AG04450 (cell line): Measurements from ENCODE around the gene ZSWIM3. TPM values are rescaled to one million over a fixed set of nuclear protein-coding genes. Genes with fewer than 3 reads are reported as not detected.

Source experiments
- CTCF ChIA-PET: fragments of 300-600, 350-600 bp; formaldehyde crosslinking; extraction: SDS; loops from one replicate; lab custom pipeline; 2022; ENCODE audit warnings: antibody characterized with exemption, inconsistent platforms; lab: Charles Lee
- POLR2A ChIA-PET: fragments of 350-600 bp; formaldehyde crosslinking; extraction: SDS; loops from one replicate; lab custom pipeline; 2021; ENCODE audit warnings: antibody characterized with exemption, inconsistent platforms; lab: Yijun Ruan, JAX
- DNase-seq: peaks from one replicate; pipeline ENCODE4 v3.0.0-alpha.2; 2011; ENCODE audit warnings: low read depth, low spot score
- H3K27ac ChIP-seq: one replicate; pipeline ENCODE4 v1.5.1; 2012; ENCODE audit warnings: low read depth, low read length, control low read depth
- H3K27me3 ChIP-seq: one replicate; pipeline ENCODE4 v1.6.0; 2012; ENCODE audit warnings: low read length; ENCODE audit not compliant: control insufficient read depth, insufficient read depth
- H3K4me3 ChIP-seq: 2 replicates; pipeline ENCODE4 v1.5.1; 2011; ENCODE audit warnings: mild to moderate bottlenecking, low read depth, low read length, control low read depth
- H3K9me3 ChIP-seq: 2 replicates; pipeline ENCODE4 v1.5.1; 2012; ENCODE audit warnings: low read length; ENCODE audit not compliant: control insufficient read depth, insufficient read depth
- polyA plus RNA-seq: library from polyadenylated mRNA; depleted of rRNA; stranded (reverse); fragments of >200 nt; gene quantifications from 2 replicates; pipeline ENCODE4 v1.2.3, GENCODE V29; 2011
- TF ChIP-seq, protein P1 (sequence below): IDR thresholded peaks from 2 replicates; pipeline ENCODE4 v1.5.1; 2011; ENCODE audit warnings: low read depth, low read length, control low read depth, inconsistent platforms

ZSWIM3 gene
- polyA plus RNA-seq, 1 experiment: 4.6 TPM

DNA sequence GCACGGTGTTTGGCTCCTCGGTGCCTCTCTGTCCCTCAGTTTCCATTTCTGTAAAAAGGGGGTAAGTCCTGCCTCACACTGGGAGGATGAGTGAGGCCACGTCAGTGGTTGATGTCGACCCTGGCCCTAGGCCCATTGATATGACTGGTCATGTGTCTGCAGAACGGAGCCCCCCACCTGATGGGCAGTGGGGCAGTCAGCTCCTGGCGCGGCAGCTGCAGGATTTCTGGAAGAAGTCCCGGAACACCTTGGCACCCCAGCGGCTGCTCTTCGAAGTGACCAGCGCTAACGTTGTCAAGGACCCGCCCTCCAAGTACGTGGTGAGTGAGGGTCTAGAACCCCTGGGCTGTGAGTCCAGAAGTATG, 22.6 kb upstream of the ZSWIM3 start:
- peak overlapping the region; percentile 0 for H3K27ac ChIP-seq

DNA sequence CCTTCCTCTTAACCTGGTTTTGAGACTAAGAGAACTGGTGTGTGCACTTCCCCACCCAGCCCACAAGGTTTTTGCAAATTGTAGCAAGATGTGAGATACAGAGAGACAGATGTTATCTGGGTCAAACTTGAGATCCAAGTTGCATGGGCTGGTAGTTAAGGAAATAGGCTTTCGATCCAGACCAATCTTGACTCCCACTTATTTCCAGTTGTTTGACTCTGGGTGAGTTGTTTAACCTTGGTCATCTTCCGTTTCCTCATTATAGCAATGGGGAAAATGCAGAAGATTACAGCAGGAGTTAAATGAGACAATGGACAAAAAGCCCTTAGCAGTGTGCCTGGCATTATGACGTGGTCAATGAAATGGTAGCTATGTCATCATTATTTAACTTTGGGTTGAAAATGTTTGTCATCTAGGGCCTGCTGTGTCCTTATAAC, 22.1 kb upstream of the ZSWIM3 start:
- no peaks in the 10 kb centered on the region; the same call in 1 of the 2 replicates for H3K9me3 ChIP-seq
- POLR2A ChIA-PET: no interaction called here
- DNase-seq: no peak
- CTCF ChIA-PET: no interaction called here
- TF ChIP-seq, protein P1, sequence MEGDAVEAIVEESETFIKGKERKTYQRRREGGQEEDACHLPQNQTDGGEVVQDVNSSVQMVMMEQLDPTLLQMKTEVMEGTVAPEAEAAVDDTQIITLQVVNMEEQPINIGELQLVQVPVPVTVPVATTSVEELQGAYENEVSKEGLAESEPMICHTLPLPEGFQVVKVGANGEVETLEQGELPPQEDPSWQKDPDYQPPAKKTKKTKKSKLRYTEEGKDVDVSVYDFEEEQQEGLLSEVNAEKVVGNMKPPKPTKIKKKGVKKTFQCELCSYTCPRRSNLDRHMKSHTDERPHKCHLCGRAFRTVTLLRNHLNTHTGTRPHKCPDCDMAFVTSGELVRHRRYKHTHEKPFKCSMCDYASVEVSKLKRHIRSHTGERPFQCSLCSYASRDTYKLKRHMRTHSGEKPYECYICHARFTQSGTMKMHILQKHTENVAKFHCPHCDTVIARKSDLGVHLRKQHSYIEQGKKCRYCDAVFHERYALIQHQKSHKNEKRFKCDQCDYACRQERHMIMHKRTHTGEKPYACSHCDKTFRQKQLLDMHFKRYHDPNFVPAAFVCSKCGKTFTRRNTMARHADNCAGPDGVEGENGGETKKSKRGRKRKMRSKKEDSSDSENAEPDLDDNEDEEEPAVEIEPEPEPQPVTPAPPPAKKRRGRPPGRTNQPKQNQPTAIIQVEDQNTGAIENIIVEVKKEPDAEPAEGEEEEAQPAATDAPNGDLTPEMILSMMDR: no peak
- H3K27me3 ChIP-seq: no peaks in the 10 kb centered on the region
- peak overlapping the region; percentile 83; the same call in 1 of the 2 replicates for H3K4me3 ChIP-seq
- no peak overlapping the region for H3K27ac ChIP-seq

More for the DNA sequence above, 22.6 kb upstream of the ZSWIM3 start:
- H3K27me3 ChIP-seq: no peaks in the 10 kb centered on the region
- ChIA-PET POLR2A (interaction anchor here (1.5 kb wide), 1 partner anchor 100 kb away, joined by 4 read pairs; no protein-coding TSS in a partner anchor), CTCF (interaction anchor here (0.9 to 3.2 kb wide), 2 partner anchors 10 to 36 kb away, joined by 3 to 14 read pairs; no protein-coding TSS in a partner anchor)
- DNase-seq: no peak
- TF ChIP-seq, protein P1: no peak
- no peaks in the 10 kb centered on the region; the same call in 1 of the 2 replicates for H3K9me3 ChIP-seq
- peak overlapping the region; percentile 83 for H3K4me3 ChIP-seq

DNA sequence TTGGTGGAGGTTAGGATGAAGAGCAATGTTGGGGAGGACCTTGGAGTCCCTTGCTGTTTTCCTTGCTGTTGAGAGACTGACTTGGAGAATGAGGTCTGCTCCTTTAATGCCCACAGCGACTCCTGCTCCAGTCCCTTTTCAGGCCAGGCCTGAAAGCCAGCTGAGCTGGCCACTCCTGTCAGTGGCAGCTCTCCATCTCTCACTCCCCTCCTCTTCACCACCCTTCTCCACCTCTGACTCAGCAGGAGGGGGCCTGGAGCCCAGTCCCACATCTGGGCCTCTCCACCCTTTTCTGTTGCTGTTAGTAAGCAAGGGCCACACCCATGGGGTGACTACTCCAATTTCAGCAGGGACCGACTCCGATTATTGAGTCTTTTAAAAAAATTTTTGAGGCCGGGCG, 21.6 kb upstream of the ZSWIM3 start:
- DNase-seq: no peak
- ChIA-PET POLR2A (no interaction called here), CTCF (no interaction called here)
- H3K27ac ChIP-seq: peak overlapping the region; percentile 1
- TF ChIP-seq, protein P1: no peak
- H3K4me3 ChIP-seq: peak overlapping the region; percentile 27; the same call in 1 of the 2 replicates
- no peaks in the 10 kb centered on the region for H3K27me3 ChIP-seq
- H3K9me3 ChIP-seq: no peaks in the 10 kb centered on the region; the same call in 1 of the 2 replicates

DNA sequence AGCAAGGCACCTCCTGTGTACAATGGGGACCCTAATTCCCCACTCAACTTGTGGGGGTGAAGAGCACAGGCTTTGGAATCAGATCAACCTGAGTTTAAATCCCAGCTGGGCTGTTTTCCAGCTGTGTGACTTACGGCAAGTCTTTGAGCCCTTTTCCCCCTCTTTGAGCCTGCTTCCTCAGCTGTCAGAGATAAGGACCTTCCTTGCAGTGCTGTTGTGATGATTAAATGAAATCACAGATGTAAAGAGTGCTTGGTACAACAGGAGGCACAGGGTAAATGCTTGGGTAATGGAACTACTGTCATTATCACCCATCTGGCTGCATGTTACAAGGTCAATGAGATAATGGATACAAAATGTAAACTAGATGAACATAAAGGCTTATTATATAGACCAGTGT, 20.6 kb upstream of the ZSWIM3 start:
- H3K27me3 ChIP-seq: no peaks in the 10 kb centered on the region
- ChIA-PET POLR2A (no interaction called here), CTCF (no interaction called here)
- no peak overlapping the region for H3K27ac ChIP-seq
- no peak for DNase-seq
- no peak overlapping the region for H3K4me3 ChIP-seq
- no peaks in the 10 kb centered on the region; the same call in 1 of the 2 replicates for H3K9me3 ChIP-seq
- TF ChIP-seq, protein P1: no peak

DNA sequence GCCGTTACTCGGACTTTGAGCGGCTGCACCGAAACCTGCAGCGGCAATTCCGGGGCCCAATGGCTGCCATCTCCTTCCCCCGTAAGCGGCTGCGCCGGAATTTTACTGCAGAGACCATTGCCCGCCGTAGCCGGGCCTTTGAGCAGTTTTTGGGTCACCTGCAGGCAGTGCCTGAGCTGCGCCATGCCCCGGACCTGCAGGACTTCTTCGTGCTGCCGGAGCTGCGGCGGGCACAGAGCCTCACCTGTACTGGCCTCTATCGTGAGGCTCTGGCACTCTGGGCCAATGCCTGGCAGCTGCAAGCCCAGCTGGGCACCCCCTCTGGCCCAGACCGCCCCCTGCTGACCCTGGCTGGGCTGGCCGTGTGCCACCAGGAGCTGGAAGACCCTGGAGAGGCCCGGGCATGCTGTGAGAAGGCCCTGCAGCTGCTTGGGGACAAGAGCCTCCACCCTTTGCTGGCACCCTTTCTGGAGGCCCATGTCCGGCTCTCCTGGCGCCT, 16.7 kb upstream of the ZSWIM3 start:
- H3K4me3 ChIP-seq: no peak overlapping the region
- no peaks in the 10 kb centered on the region for H3K9me3 ChIP-seq
- no peak for DNase-seq
- TF ChIP-seq, protein P1: no peak
- no peak overlapping the region for H3K27ac ChIP-seq
- H3K27me3 ChIP-seq: no peaks in the 10 kb centered on the region
- ChIA-PET CTCF (interaction anchor here (1.7 kb wide), 1 partner anchor 17 kb away, joined by 3 read pairs; no protein-coding TSS in a partner anchor), POLR2A (interaction anchor here (1.5 kb wide), 1 partner anchor 16 kb away, joined by 4 read pairs; no protein-coding TSS in a partner anchor)
